HG02852 (cell line): ENCODE results near the gene LTBP2.
A peak's percentile ranks its signal among the peaks of the same experiment; 100 is the strongest.
"Not testable (repeated sequence)": the region's sequence is repeated elsewhere in the genome, so short reads cannot be mapped to it uniquely, and the experiment has no call there.

ENCODE experiments used
- ATAC-seq: cut with Tn5 transposase; IDR thresholded peaks from one replicate; pipeline ENCODE4 v1.9.1; 2021; ENCODE audit warnings: mild to moderate bottlenecking, moderate library complexity; ENCODE audit not compliant: unreplicated experiment

LTBP2 gene

GRCh38 chr14:74463697-74464096 is 148.3 kb downstream of the LTBP2 start:
- ATAC-seq, result no peak

DNA sequence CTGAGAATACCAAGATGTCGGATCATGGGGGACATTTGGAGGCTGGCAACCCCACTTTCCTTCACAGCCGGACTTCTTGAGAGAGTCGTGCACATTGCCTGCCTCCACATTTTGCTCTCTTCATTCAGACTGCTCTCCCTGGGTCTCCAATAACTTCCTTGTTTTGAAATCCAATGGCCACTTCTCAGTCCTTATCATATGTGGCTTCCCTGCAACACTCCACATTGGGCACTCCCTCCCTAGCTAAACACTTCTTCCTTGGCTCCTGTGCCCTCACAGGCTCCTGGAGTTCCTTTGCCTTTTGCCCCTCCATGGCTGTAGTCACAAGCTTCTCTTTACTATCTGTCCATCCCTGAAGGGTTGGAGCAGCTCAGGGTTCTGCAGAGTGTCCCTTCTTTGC is 149.0 kb downstream of the LTBP2 start:
- no peak for ATAC-seq

DNA sequence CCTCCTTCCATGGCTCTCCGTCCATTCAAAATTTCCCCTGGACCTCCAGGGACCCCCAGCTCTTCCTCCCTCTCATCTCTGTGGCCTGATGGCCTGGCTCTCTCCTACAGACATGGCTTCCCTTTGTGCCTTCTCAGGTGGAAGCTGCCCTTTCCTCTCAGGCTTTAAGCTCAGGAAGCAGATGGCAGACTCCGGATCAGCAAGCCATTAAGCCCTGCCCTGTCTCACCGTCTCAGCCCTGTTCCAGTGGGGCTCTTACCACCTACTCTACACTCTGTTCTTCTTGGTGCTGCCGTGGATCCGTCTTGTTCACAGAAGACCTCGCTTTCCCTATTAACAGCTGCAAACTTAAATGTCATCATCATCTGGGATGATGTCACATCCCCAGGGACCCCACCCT is 152.1 kb downstream of the LTBP2 start:
- no peak for ATAC-seq

GRCh38 chr14:74459289-74459946 is 152.6 kb downstream of the LTBP2 start:
- ATAC-seq, result peak; percentile 52

GRCh38 chr14:74457565-74457895 is 154.5 kb downstream of the LTBP2 start:
- ATAC-seq, result no peak

GRCh38 chr14:74456684-74457564 is 155.1 kb downstream of the LTBP2 start:
- ATAC-seq, result no peak

DNA sequence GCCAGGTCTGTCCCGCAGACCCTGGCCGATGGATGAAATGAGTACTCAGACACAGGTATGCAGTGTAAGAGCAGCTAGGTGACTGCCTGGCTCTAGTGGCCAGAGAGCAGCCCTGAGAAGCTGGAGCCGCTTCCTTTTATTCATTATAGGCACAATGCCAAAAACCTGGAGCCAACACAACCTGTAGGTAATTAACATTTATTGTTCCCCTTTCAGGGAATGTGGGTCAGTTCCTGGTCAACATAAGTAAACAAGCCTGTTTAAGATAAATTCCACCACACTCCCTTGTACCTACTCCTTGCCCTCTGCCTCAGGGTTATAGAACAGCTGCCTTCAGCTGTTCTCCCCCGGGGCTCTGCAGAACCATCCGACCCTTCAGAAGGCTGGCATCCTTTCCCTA is 157.6 kb downstream of the LTBP2 start:
- not testable (repeated sequence) for ATAC-seq
